WERI-Rb-1 (cell line): ENCODE data around the gene CDC14B.

ENCODE experiments used
- DNase-seq: peaks from one replicate; pipeline ENCODE4 v3.0.0-alpha.2; 2020
- H3K27ac ChIP-seq: fragments of 250-450 bp; sonication (Bioruptor Pico); 2 replicates; pipeline ENCODE4 v1.5.1; 2020; ENCODE audit warnings: mild to moderate bottlenecking, moderate library complexity
- H3K27me3 ChIP-seq: fragments of 250-450 bp; sonication (Bioruptor Pico); 2 replicates; pipeline ENCODE4 v1.5.1; 2021; ENCODE audit warnings: mild to moderate bottlenecking, low read depth, moderate library complexity; ENCODE audit not compliant: insufficient read depth, severe bottlenecking
- H3K36me3 ChIP-seq: fragments of 250-450 bp; sonication (Bioruptor Pico); 2 replicates; pipeline ENCODE4 v1.5.1; 2020; ENCODE audit warnings: mild to moderate bottlenecking, moderate library complexity
- H3K4me3 ChIP-seq: 2 replicates; pipeline ENCODE4 v1.5.1; 2011; ENCODE audit warnings: low read depth, mild to moderate bottlenecking, control low read depth, low read length
- H3K9me3 ChIP-seq: fragments of 250-450 bp; sonication (Bioruptor Pico); 2 replicates; pipeline ENCODE4 v1.5.1; 2021; ENCODE audit warnings: mild to moderate bottlenecking, moderate library complexity; ENCODE audit not compliant: severe bottlenecking
- TF ChIP-seq, protein P1 (sequence below): IDR thresholded peaks from 2 replicates; pipeline ENCODE4 v1.5.1; 2011; ENCODE audit warnings: low read depth, mild to moderate bottlenecking, control low read depth, inconsistent platforms, low read length

CDC14B gene

GRCh38 chr9:96524764-96525163, 94.9 kb downstream of the CDC14B start:
- TF ChIP-seq, protein P1, sequence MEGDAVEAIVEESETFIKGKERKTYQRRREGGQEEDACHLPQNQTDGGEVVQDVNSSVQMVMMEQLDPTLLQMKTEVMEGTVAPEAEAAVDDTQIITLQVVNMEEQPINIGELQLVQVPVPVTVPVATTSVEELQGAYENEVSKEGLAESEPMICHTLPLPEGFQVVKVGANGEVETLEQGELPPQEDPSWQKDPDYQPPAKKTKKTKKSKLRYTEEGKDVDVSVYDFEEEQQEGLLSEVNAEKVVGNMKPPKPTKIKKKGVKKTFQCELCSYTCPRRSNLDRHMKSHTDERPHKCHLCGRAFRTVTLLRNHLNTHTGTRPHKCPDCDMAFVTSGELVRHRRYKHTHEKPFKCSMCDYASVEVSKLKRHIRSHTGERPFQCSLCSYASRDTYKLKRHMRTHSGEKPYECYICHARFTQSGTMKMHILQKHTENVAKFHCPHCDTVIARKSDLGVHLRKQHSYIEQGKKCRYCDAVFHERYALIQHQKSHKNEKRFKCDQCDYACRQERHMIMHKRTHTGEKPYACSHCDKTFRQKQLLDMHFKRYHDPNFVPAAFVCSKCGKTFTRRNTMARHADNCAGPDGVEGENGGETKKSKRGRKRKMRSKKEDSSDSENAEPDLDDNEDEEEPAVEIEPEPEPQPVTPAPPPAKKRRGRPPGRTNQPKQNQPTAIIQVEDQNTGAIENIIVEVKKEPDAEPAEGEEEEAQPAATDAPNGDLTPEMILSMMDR: no peak
- Histone ChIP-seq H3K9me3 (no peaks in the 10 kb centered on the region), H3K4me3 (no peak overlapping the region), H3K36me3 (peaks cover 19% of the 10 kb centered on the region), H3K27ac (no peak overlapping the region), H3K27me3 (no peaks in the 10 kb centered on the region)
- DNase-seq: no peak

DNA sequence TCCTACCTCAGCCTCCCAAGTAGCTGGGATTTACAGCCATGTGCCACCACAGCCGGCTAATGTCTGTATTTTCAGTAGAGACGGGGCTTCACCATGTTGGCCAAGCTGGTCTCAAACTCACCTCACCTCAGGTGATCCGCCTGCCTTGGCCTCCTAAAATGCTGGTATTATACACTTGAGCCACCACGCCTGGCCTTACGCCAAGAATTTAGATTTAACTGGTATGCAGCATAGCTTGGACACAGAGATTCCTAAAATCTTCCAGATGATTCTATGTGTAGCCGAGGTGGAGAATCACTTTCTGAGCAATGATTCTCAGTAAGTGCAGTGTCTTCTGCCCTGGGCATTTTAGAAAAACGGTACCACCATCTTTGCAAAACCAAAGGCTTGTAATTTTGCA, 95.6 kb downstream of the CDC14B start:
- Histone ChIP-seq H3K36me3 (peaks cover 22% of the 10 kb centered on the region), H3K27me3 (no peaks in the 10 kb centered on the region), H3K9me3 (no peaks in the 10 kb centered on the region), H3K27ac (no peak overlapping the region), H3K4me3 (no peak overlapping the region)
- TF ChIP-seq, protein P1: no peak
- DNase-seq: no peak

GRCh38 chr9:96523374-96523773, 96.3 kb downstream of the CDC14B start:
- DNase-seq: no peak
- no peak overlapping the region for H3K27ac ChIP-seq
- TF ChIP-seq, protein P1: no peak

GRCh38 chr9:96522366-96522765, 97.3 kb downstream of the CDC14B start:
- Histone ChIP-seq H3K36me3 (peaks cover 25% of the 10 kb centered on the region), H3K4me3 (no peak overlapping the region), H3K9me3 (no peaks in the 10 kb centered on the region), H3K27ac (no peak overlapping the region), H3K27me3 (no peaks in the 10 kb centered on the region)
- DNase-seq: no peak
- TF ChIP-seq, protein P1: no peak

More at GRCh38 chr9:96523374-96523773, 96.3 kb downstream of the CDC14B start:
- H3K36me3 ChIP-seq: peaks cover 25% of the 10 kb centered on the region
- no peaks in the 10 kb centered on the region for H3K27me3 ChIP-seq
- H3K9me3 ChIP-seq: no peaks in the 10 kb centered on the region
- H3K4me3 ChIP-seq: no peak overlapping the region

DNA sequence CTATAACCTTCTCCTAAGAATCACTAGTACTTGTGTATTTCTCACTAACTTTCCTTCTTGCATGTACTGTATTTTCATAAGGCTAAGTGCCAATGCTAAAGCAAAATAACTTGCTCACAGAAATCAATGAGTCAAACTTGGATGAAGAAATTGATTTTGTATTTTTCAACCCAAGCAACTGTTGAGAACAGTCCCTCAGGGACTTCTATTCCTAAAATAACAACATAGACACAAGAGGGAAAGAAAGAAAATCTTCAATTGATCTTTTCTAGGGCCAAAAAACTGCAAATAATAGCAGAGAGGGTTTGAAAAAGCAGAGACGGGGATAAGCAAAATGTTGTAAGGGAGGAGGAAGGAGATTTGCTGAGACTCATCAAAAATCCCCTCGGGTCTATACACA, 99.9 kb downstream of the CDC14B start:
- TF ChIP-seq, protein P1: no peak
- Histone ChIP-seq H3K9me3 (no peaks in the 10 kb centered on the region), H3K36me3 (peaks cover 25% of the 10 kb centered on the region), H3K4me3 (no peak overlapping the region), H3K27me3 (no peaks in the 10 kb centered on the region), H3K27ac (no peak overlapping the region)
- DNase-seq: no peak

GRCh38 chr9:96519095-96519494, 100.5 kb downstream of the CDC14B start:
- peaks cover 29% of the 10 kb centered on the region for H3K36me3 ChIP-seq
- no peak overlapping the region for H3K4me3 ChIP-seq

More at GRCh38 chr9:96519095-96519494, 100.5 kb downstream of the CDC14B start:
- Histone ChIP-seq H3K27ac (no peak overlapping the region), H3K27me3 (no peaks in the 10 kb centered on the region), H3K9me3 (no peaks in the 10 kb centered on the region)
- TF ChIP-seq, protein P1: no peak
- no peak for DNase-seq
